Activated naive CD4-positive, alpha-beta T cell (primary cell): ENCODE data around the gene CLDN6.

ENCODE experiments used
- DNase-seq, 4 experiments: peaks; one replicate each; lab custom pipeline; 2025; lab: John Stamatoyannopoulos, UW

The CLDN6 gene

GRCh38 chr16:2988590-2989099 is 29.3 kb downstream of the CLDN6 start:
- no peak for DNase-seq

DNA sequence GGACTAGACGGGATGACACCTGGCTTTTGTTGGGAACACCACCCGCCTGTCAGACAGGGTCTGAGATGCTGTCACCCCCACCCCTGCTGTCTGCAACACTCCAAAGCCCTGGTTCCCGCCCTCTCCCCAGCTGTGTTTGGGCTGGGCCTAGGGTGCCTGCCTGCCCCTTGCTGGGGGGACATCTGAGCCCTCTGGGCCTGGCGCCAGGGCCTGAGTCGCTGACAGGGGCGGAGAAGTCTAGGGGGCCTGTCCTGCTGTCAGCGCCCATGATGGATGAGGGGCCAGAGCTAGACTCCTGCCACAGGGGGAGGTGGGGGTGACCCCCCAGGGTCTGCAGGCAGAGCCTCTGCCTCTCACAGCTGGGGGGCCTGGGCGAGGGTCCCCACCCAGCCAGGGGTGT is 30.1 kb downstream of the CLDN6 start:
- DNase-seq = no peak

- DNase-seq = no peak
These were observed 30.7 kb downstream of the CLDN6 start for GRCh38 chr16:2987286-2987685.

GRCh38 chr16:2986623-2987188 is 31.3 kb downstream of the CLDN6 start:
- no peak for DNase-seq

DNA sequence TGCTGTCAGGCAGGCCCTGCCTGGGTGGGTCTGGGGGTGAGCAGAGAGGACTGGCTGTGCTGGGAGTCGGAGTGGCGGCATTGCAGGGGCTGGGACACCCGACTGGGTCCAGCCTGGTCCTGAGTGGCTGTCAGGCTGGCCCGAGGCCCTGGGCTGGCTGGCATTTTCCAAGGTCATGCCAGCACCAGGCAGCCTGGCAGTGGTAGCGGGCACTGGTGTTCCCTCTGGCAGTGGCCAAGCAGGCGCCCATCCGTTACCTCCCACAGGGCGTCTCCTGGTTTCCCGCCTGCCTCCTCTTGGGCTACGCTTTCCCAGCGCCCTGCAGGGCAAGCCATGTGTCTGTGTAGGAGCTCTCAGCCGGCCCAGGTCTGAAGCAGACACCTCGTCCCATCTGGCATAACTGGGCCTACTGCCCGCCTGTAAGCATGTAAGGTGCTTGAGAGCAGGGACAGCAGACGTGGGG is 32.1 kb downstream of the CLDN6 start:
- DNase-seq = no peak

DNA sequence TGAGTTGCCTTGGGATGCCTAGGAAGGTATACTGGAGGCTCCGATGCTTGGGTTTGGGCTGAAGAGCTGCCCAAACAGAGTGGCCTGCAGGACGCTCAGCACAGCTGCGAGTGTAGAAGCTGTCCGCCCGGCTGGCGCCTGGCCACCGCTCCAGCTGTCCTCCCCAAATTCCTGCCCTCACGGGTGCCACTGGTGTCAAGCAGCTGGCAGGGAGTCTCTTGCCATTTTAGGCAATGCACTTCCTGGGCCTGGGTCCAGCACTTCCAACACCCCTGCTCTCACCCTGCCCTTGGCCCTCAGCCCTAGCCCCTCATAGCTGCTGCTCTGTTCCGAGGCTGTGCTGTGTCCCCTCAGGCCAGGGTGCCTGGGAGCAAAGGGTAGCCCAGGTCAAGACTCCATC is 32.5 kb downstream of the CLDN6 start:
- DNase-seq = no peak

- DNase-seq = peak; percentile 38 to 55 (median 45)
These were observed 34.3 kb downstream of the CLDN6 start for GRCh38 chr16:2983706-2984136.

DNA sequence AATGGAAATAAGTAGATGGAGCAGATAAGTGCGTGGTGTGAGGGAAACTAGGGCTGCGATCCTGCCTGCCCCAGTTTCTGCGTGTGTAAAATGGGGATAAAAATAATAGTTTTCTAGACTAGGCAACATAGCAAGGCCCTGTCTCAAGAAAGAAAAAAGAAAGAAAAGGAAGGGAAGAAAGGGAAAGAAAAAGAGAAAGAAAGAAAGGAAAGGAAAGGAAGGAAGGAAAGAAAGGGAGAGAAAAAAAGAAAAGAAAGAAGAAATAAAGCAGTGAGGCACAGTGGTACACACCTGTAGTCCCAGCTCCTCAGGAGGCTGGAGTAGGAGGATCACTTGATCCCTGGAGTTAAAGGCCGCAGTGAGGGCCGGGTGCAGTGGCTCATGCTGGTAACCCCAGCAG is 35.6 kb downstream of the CLDN6 start:
- no peak for DNase-seq

DNA sequence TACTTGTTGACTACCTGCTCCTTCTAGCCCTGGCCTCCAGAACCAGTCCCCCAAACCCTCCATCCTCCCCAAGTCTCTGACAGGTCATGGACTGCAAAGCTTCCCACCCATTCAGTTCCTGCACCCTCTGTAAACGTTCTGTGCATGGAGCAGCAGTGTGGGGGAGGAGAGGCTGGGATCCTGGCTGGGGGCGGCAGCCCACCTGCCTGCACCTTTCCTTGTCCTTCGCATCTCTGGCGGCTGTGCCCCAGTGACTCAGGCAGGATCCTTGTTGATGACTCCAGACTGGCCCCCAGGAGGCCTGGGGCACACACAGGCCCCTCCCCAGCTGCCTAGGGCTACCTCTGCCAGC is 36.1 kb downstream of the CLDN6 start:
- no peak for DNase-seq

- no peak for DNase-seq
These were observed 36.6 kb downstream of the CLDN6 start for GRCh38 chr16:2981177-2981898.

DNA sequence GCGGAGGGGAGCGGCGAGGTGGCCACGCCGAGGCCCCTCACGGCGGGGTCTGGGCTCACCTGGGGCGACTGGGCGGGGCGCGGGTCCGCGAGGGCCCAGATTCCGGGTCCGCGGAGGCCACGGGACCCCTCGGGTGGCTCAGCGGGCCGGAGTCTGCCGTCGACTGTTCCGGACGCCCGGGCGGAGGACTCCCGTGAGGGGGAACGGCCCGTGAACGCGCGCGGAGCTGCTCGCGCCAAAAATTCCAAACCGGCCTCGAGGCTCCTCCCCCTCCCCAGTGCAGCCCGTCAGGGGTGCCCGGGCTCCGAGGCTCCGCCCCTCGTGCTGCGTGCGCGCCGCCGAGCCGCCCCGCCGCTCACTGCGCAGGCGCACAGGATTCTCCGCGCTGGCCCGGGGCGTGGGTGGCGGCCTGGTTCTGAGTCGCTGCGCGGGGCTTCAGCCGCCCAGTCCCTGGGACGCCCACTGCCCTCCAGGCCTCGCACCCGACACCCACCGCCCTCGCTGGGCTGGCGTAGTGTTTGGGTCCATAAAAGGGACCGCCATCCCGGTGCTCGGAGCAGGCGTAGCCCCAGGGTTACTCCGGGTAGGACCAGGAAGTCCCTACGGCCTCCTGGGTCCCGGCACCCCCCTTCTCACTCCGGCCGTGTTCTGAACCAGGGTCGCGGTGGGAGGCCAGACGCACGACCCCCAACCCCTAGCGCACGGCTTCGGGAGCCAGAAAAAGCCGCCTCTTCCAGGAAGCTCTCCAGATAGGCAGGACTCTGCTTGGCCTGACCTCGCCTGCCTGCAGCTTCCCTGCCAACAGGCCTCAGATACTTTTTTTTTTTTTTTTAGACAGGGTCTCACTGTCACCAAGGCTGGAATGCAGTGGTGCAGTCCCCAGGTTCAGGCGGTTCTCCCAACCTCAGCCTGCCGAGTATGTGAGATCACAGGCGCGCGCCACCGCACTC is 37.5 kb downstream of the CLDN6 start, which contains the start of gene PKMYT1:
Gene PKMYT1 (minus strand): TSS at position 220 of the 950 bp plus-strand sequence. CDS start 789 bp downstream, outside the sequence.
- peak; percentile 86 to 92 (median 89) for DNase-seq

- no peak for DNase-seq
These were observed 38.2 kb downstream of the CLDN6 start for GRCh38 chr16:2979669-2980226.

DNA sequence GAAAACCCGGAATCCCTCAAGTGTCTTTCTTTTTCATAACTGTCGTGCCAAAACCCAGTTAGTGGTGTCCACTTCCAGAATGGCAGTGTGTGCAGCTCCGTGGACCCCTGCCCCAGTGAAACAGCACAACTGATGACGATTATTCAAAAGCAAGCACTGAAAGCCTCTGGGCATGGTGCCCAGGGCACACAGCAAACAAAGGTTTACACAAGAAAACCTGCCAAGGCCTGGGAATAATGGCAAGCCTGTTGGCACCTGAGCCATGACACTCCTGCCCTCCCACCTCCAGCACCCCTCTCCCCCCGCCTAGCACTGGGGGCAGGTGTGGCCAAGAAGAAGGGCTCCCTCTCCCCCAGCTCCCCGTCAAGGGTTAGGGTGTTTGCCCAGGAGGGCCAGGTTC is 40.5 kb downstream of the CLDN6 start:
- DNase-seq = no peak

DNA sequence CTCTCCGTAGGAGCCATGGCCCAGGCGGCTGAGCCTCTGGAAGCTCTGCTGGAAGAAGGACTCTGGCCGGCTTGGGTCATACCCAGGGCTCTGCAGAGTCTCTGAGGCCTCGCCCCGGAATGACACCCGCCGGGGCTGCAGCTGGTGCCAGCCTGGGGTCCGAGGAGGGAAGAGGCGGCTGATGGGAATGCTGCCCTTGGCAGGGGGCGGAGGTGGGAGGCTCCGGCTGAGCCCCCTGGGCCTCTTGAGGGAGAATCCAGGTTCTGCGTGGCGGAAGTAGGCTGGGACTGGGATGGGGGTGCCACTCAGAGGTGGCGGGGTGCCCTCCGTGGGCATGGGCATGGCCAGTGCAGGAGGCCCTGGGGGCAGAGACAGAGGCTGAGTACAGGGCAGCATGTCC is 41.3 kb downstream of the CLDN6 start:
- no peak for DNase-seq

- DNase-seq = no peak
These were observed 41.8 kb downstream of the CLDN6 start for GRCh38 chr16:2976201-2976600.

DNA sequence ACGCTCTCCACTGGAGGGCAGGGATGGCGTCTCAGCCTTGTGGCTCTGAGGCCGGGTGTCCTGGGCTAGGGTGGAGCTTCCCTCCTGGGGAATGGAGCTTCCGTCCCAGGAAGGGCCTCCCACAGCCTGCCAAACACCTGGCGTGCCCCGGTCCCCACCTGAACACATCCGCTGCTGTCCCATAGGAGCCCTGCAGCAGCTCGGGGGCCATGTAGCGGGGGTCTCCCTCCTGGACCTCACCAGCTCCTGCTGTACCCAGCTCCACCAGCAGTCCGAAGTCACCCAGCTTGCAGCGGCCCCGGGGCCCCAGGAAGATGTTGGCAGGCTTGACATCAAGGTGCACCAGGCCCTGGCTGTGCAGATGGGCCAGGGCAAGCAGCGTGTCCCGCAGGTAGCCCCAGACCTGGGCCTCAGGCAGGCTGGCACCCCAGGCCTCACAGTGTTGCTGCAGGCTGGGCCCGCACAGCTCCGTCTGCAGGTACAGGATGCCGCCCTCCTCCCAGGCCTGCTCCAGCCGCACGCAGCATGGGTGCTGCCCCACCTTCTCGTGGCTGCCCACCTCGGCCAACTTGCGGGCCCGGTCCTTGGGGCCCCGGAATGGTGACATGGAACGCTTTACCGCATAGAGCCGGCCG is 42.7 kb downstream of the CLDN6 start:
- DNase-seq = no peak

- no peak for DNase-seq
These were observed 43.5 kb downstream of the CLDN6 start for GRCh38 chr16:2974319-2975056.

DNA sequence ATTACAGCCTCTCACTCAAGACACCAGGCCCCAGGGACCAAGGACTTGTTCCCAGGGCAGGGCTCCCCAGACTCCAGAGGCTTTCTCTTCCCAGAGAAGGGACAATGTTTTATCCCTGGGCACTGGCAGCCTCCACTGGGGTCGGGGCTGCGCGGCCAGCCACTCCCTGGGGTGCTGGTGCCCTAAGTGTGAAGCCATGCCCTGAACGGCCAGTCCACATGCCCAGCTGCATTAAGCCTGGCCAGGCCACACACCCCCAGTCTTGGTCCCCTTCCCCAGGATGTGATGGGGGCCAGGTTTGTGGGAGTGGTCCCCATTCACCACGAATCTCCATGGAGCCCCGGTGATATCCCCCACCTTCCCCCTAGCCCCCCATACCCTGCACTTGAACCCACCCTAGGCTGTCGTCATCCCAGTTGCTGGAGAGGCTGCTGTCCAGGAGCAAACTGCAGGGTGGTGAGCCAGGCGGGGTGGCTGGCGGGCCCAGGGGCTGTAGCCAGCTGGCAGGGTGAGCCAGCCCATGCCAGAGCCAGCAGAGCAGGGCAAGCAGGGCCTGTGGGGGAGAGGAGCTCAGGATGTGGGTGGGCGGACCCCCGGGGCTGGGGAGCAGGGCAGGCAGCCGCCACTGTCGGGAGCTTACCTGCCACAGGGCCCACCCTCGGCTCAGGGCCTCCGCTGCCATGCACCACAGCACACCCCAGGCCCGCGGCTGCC is 44.2 kb downstream of the CLDN6 start:
- DNase-seq = no peak

- no peak for DNase-seq
These were observed 44.9 kb downstream of the CLDN6 start for GRCh38 chr16:2973093-2973492.
